Transverse colon (tissue), 4 donors: ENCODE measurements around the gene CCDC110. TPM values are rescaled to one million over a fixed set of nuclear protein-coding genes. Genes with fewer than 3 reads are reported as not detected.

Experiments used
- DNase-seq: peaks from one replicate; pipeline ENCODE4 v3.0.0-alpha.2; 2019
- H3K27ac ChIP-seq, 4 donors: fragments of 200-600 bp; sonication (generic); 2 replicates each; pipeline ENCODE4 v1.5.1; 2016 to 2018; ENCODE audit warnings: inconsistent platforms in 4 of 4
- H3K27me3 ChIP-seq: fragments of 200-600 bp; sonication (generic); 2 replicates; pipeline ENCODE4 v1.5.1; 2017; ENCODE audit warnings: inconsistent platforms
- H3K36me3 ChIP-seq, 4 donors: fragments of 200-600 bp; sonication (generic); 2 replicates each; pipeline ENCODE4 v1.5.1; 2017 to 2019; ENCODE audit warnings: inconsistent platforms in 4 of 4
- H3K4me1 ChIP-seq, 4 donors: fragments of 200-600 bp; sonication (generic); 2 replicates each; pipeline ENCODE4 v1.5.1; 2017 to 2020; ENCODE audit warnings: inconsistent platforms in 4 of 4
- H3K4me3 ChIP-seq, 4 donors: fragments of 200-600 bp; sonication (generic); 1 replicate in 1 of 4; 2 replicates in 3 of 4; pipeline versions ENCODE4 v1.5.1 to v1.6.1; 2017 to 2019; ENCODE audit warnings: inconsistent platforms in 4 of 4
- H3K9me3 ChIP-seq, 2 donors: fragments of 200-600 bp; sonication (generic); 2 replicates each; pipeline ENCODE4 v1.5.1; 2017 to 2019; ENCODE audit warnings: inconsistent platforms in 2 of 2
- EP300 ChIP-seq: sonication (generic); formaldehyde crosslinking; IDR thresholded peaks from one replicate; pipeline ENCODE4 v1.6.1; 2017; ENCODE audit warnings: antibody characterized with exemption, low read depth
- POLR2A ChIP-seq: fragments of 450-650 bp; IDR thresholded peaks from one replicate; pipeline ENCODE4 v1.6.1; 2016; ENCODE audit warnings: antibody characterized with exemption, mild to moderate bottlenecking, moderate library complexity
- POLR2AphosphoS5 ChIP-seq, 3 donors: sonication (generic); formaldehyde crosslinking; IDR thresholded peaks; one replicate each; pipeline ENCODE4 v1.6.1; 2016; ENCODE audit warnings: antibody characterized with exemption in 3 of 3
- WGBS, 2 donors: methylation state at CpG; one replicate each; pipeline ENCODE4 v1.1.5; 2018; ENCODE audit warnings: low coverage in 1 of 2; 5-methylcytosine and 5-hydroxymethylcytosine counted together
- in situ Hi-C, 4 donors: fragments of 200-750 bp; cut with MboI; loops; one replicate each; pipeline versions ENCODE4 v1.15.0 to v1.15.1; 2017; ENCODE audit warnings: low sequenced_read_pairs in 3 of 4, low pct_ligation_motif_present in 1 of 4, low pct_unique_long_range_greater_than_20kb in 1 of 4
- intact Hi-C: fragments of 100-400 bp; cut with DNase I; formaldehyde crosslinking; loops from one replicate; pipeline ENCODE4 v1.15.1; 2023; ENCODE audit warnings: low total_unique reads
- total RNA-seq, 4 donors: library from RNA; depleted of rRNA; stranded (reverse); fragments of >200 nt; gene quantifications; one replicate each; pipeline ENCODE4 v1.1.0, GENCODE V29; 2016
- TF ChIP-seq, protein P1 (sequence below), 5 experiments: fragments of 200-600 bp in 3 of 5; fragments of 450-650 bp in 2 of 5; sonication (generic) in 3 of 5; IDR thresholded peaks; 1 replicate in 2 of 5; 2 replicates in 3 of 5; pipeline ENCODE4 v1.5.1; 2016 to 2017; ENCODE audit warnings: antibody characterized with exemption in 5 of 5, inconsistent platforms in 3 of 5, mild to moderate bottlenecking in 2 of 5, moderate library complexity in 1 of 5

Gene CCDC110
- total RNA-seq, 4 donors from 2014 or later, result 2.5 to 3.0 TPM; not detected in 2

DNA sequence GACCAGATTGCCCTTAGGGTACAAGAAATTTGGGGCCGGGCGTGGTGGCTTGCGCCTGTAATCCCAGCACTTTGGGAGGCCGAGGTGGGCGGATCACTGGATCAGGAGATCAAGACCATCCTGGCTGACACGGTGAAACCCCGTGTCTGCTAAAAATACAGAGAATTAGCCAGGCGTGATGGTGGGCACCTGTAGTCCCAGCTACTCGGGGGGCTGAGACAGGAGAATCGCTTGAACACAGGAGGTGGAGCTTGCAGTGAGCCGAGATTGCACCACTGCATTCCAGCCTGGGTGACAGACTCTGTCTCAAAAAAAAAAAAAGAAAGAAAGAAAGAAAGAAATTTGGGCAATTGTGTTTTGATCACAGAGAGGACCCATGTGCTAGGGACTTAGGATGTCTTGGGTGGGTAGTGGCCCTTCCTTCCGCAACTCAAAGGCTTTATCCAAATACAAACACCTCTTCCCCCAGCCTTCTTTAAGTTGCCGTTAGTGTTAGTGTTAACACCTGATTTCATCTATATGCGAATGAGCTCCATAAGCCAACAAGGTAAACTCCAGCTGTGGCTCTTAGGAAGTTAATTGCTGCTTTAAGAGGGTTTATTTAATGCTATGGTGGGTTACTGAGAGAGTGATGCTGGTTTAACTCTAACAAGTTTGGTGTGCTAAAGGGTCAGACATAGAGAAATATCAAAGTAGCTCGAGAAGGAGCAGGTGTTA lies 8.6 kb upstream of the CCDC110 start:
- Histone ChIP-seq H3K4me1 (no peaks in the 10 kb centered on the region), H3K27me3 (peaks cover 7% of the 10 kb centered on the region), H3K4me3 (no peak overlapping the region), H3K36me3 (no peaks in the 10 kb centered on the region), H3K9me3 (no peaks in the 10 kb centered on the region), H3K27ac (peak overlapping the region in 2 of 4 donors; percentile 16 to 32)
- TF ChIP-seq, protein P1, sequence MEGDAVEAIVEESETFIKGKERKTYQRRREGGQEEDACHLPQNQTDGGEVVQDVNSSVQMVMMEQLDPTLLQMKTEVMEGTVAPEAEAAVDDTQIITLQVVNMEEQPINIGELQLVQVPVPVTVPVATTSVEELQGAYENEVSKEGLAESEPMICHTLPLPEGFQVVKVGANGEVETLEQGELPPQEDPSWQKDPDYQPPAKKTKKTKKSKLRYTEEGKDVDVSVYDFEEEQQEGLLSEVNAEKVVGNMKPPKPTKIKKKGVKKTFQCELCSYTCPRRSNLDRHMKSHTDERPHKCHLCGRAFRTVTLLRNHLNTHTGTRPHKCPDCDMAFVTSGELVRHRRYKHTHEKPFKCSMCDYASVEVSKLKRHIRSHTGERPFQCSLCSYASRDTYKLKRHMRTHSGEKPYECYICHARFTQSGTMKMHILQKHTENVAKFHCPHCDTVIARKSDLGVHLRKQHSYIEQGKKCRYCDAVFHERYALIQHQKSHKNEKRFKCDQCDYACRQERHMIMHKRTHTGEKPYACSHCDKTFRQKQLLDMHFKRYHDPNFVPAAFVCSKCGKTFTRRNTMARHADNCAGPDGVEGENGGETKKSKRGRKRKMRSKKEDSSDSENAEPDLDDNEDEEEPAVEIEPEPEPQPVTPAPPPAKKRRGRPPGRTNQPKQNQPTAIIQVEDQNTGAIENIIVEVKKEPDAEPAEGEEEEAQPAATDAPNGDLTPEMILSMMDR (IDR thresholded peaks at IDR 0.05), result no peak
- TF ChIP-seq EP300 (no peak), POLR2A (no peak), POLR2AphosphoS5 (IDR thresholded peaks at IDR 0.05) (no peak)
- WGBS, 2 donors, result 65 to 69% methylated on average over 10 to 15 of the region's 15 CpGs
- in situ Hi-C loops (loop anchor here in 1 of 4 donors (10.0 kb wide), 1 partner anchor 105 kb away; no protein-coding TSS in a partner anchor), intact Hi-C loops (no loop called here)
- no peak for DNase-seq

DNA sequence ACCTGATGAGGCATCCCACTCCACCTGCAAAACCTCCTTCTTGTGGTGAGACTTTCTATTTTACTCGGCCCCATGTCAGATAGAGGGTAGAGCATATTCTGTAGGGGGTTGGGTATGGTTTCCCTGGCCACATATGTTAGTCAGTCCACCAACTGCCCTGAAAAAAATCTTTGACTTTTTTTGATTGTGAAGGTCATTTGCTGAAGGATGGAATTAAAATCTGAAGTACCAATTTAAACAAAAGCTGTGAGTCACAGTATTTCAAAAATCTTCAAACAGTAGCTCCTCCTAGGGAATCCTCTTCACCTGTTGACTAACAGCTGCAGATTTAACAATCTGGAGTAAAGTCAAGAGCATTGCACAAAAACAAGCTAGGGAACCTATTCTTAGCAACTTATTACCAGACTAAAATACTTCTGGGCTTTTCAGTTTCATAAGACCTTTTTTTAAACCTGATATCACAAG lies 8.0 kb upstream of the CCDC110 start:
- in situ Hi-C loops (loop anchor here in 1 of 4 donors (10.0 kb wide), 1 partner anchor 115 kb away; no protein-coding TSS in a partner anchor), intact Hi-C loops (no loop called here)
- WGBS, 2 donors, result 67 to 71% methylated on average over 1 of the region's 1 CpG
- no peaks in the 10 kb centered on the region for H3K36me3 ChIP-seq
- no peak overlapping the region for H3K4me3 ChIP-seq
- DNase-seq, result no peak
- H3K27me3 ChIP-seq, result peaks cover 7% of the 10 kb centered on the region
- H3K9me3 ChIP-seq, result no peaks in the 10 kb centered on the region
- no peaks in the 10 kb centered on the region for H3K4me1 ChIP-seq
- no peak for TF ChIP-seq EP300
- no peak for TF ChIP-seq POLR2A
- TF ChIP-seq, protein P1 (IDR thresholded peaks at IDR 0.05), result no peak
- no peak for TF ChIP-seq POLR2AphosphoS5 (IDR thresholded peaks at IDR 0.05)
- peak overlapping the region in 1 of 4 donors; percentile 17 for H3K27ac ChIP-seq

DNA sequence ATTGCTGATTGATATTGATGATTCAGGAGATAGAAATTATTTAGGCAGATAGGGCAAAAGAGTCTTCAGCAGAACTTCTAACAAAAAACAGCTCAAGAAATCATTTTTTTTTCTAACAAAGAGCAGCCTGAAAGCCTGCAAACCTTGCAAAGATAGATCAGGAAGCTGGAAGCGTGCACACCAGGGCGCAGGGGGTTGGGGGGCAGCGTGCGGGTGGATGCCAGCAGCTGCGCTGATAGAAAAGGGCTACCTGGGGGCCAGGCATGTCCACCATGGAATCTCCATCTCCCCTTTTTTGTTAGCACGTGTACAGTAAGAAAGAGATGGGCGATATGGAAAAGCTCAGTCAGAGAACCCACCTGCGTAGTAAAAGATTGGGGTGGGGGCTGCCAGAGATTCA lies 1.7 kb upstream of the CCDC110 start:
- Histone ChIP-seq H3K27ac (no peak overlapping the region), H3K36me3 (no peaks in the 10 kb centered on the region), H3K27me3 (no peaks in the 10 kb centered on the region), H3K4me1 (peaks cover 0 to 14% (median 8%) of the 10 kb centered on the region in 4 donors), H3K4me3 (no peak overlapping the region), H3K9me3 (no peaks in the 10 kb centered on the region)
- in situ Hi-C loops (loop anchor here in 1 of 4 donors (10.0 kb wide), 1 partner anchor 122 kb away; no protein-coding TSS in a partner anchor), intact Hi-C loops (no loop called here)
- DNase-seq, result no peak
- 87 to 93% methylated on average over 6 to 8 of the region's 8 CpGs for WGBS, 2 donors
- TF ChIP-seq POLR2AphosphoS5 (IDR thresholded peaks at IDR 0.05) (no peak), EP300 (no peak), POLR2A (no peak)
- TF ChIP-seq, protein P1 (IDR thresholded peaks at IDR 0.05), result no peak

DNA sequence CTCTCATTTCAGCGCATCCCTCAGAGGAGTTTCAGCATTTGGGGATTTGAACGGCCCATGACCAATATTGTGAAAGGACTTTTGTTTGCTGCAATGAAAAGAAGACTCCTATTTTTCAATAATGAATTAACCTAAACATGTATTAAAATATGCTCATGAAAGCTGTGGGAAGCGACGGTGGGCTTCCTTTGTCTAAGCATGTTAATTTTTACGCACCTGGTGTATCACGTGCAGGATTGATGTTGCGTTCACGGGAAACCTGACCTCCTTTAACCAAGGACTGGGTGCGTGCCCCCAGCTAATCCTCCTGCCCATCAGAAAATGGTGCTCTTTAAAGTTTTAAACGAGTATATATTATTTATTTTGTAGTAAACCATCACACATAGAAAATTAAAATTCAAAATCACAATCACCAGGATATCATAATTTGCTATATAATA lies 590 bp upstream of the CCDC110 start:
- TF ChIP-seq POLR2AphosphoS5 (IDR thresholded peaks at IDR 0.05) (no peak), EP300 (no peak), POLR2A (no peak)
- TF ChIP-seq, protein P1 (IDR thresholded peaks at IDR 0.05), result no peak
- intact Hi-C loops, result no loop called here
- DNase-seq, result no peak
- 25 to 29% methylated on average over 9 to 10 of the region's 10 CpGs for WGBS, 2 donors
- peak overlapping the region in 2 of 4 donors; percentile 69 to 76 for H3K27ac ChIP-seq
- no peaks in the 10 kb centered on the region for H3K27me3 ChIP-seq
- no peaks in the 10 kb centered on the region for H3K36me3 ChIP-seq
- H3K4me1 ChIP-seq, result peaks cover 0 to 14% (median 8%) of the 10 kb centered on the region in 4 donors
- H3K9me3 ChIP-seq, result no peaks in the 10 kb centered on the region
- H3K4me3 ChIP-seq, result peak overlapping the region; percentile 62 to 83 (median 74)
- in situ Hi-C loops, result loop anchor here in 1 of 4 donors (10.0 kb wide), 1 partner anchor 123 kb away; no protein-coding TSS in a partner anchor
